RPMI8226 (cell line): Measurements from ENCODE around the gene DSP.
A peak's percentile ranks its signal among the peaks of the same experiment; 100 is the strongest.

Experiments used
- DNase-seq: peaks from one replicate; pipeline ENCODE4 v3.0.0-alpha.2; 2015

Gene DSP

DNA sequence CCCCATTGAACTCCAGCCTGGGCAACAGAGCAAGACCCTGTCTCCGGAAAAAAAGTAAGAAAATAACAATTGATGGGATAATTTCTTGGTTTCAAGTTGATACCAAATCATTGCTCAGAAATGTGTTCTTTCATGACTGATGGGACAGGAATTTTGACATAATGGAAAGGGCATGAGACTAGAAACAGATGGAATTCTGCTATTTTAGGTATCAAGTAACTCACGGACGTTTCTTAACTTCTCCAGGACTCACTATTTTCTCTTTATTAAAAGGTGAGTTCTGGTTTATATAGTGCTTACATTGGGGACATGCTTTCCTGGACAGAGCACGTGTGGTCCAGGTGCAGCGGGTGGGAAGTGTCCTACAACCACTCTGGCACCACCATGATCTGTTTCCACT, 6.0 kb upstream of the DSP start:
- DNase-seq: no peak

DNA sequence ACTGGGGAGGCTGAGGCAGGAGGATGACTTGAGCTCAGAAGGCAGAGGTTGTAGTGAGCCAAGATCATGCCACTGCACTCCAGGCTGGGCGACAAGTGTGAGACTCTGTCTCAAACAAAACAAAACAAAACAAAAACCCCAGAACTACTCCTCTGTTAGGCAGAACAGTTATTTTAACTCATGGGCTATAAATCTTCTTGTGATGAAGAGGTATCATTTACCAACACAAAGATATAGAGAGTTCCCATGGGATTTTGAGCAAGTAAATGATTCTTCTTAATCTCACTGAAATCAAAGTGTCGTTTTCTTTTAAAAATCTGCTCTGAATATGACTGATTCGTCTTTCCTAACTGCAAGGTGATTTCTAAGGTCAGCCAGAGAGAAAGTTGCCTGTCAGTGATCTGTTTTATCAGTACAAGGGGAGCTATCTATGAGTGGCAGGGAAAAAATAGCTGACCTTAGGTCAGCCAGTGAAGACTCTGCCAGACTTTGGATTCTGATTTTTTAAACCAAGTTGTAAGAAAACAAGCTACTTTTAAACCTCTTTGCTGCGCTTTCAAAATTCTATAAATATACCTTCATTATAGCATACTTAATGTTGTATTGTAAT, 3.8 kb upstream of the DSP start:
- DNase-seq: no peak

DNA sequence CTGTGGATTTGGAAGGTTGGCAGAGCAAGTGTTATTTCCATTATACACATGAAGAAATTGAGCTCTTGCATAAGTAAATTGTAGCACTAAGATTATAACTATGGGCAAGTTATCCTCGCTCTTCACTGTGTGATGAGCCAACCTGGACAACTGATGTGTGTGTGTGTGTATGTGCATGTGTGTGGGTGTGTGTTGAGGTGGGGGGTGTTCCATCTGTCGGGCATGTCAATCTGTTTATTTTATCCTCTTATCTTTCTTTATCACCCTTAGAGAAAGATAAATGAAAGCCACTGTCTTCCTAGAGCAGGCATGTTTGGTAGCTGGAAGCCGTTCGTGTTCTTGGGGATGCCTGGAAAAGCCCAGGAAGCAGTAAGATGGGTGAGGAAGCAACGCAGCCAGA, 3.0 kb upstream of the DSP start:
- DNase-seq: no peak

DNA sequence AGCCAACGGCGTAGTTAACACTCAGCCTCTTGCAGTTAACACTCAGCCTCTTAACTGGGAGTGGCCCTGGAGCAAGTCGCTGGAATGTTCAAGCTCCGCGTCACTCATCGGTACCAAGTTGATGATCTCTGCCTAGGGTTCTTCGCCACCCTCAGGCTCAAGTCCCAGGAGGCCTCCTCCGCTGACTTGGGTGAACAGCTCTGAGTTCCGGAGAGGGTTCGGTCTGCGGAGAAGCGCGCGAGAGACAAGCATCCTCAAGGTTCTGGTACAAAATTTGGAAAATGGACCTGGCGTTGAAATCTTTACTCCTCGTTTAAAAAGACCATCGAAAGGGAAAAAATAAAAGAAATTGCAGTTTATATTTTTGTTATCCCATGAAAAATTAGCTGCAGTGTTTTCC, 876 bp upstream of the DSP start:
- DNase-seq: no peak

DNA sequence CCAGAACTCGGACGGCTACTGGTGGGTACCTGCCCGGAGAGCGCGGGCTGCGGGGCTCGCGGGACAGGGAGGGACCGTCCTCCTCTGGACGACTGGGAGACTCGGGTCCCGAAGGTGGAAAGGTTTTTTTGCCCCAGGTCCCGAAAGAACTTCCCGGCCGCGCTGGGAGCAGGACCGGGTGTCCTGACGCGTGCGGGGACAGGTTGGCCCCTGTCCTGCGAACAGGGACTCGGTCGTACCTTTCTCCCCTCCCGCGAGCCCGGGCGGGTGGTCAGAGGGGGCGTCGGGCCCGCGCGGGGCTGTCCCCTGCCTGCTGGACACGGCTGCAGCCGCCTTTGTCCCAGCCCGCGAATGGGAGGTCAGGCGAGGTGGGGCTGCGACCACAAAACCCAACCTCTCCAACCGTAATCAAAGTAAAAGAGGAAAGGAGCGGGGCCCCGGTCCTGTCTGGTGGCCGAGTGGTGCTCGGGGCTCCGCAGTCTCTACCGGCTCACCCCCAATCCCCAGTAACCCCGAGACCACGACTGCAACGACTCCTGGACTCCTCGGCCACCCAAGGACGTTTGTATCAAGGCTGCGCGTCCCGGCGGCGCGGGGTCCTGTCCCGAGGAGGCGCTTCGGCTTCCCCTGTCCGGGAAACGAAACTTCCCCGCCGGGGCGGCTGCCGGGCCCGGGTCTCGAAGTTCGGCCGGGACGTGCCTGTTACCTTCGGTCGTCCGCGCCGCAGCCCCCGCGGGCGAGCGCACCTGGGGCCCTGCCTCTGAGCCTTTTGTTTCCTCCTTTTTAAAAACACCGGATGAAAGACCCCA, 798 bp downstream of the DSP start:
- peak; percentile 45 for DNase-seq

DNA sequence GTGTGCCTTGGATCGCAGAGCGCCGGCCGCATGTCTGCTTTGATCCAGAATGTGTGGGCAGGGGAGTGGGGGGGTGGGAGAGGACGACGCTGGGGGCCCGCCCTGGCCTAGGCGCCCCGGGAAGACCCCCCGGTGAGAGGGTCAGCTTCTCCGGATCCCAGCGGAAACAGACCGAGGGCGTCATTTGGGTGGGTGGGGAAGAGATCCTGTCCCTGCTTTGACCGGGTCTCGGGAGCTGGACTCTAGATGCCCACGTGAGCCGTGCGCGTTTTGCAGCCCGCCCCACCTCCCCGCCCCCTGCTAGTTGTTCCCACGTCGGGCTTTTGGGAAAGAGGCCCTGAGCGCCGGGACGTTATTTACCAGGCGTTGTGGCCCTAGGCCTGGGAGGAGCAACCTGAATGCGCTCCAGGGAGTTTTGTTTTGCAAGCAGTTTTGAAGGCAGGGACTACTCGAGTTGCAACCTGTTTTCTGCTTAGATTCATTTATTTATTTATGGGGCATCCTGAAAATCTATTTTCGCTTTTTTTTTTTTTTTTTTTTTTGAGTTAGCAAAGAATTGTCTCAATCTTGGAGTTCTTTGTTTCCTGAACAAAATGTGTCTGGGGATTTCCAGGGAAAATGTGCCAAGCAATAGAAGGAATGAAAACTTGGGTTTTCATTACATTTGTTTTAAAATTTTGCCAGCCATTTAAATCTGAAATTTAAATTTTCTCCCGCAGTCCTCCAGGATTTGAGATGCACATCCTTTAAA, 1.6 kb downstream of the DSP start:
- peak; percentile 80 for DNase-seq

DNA sequence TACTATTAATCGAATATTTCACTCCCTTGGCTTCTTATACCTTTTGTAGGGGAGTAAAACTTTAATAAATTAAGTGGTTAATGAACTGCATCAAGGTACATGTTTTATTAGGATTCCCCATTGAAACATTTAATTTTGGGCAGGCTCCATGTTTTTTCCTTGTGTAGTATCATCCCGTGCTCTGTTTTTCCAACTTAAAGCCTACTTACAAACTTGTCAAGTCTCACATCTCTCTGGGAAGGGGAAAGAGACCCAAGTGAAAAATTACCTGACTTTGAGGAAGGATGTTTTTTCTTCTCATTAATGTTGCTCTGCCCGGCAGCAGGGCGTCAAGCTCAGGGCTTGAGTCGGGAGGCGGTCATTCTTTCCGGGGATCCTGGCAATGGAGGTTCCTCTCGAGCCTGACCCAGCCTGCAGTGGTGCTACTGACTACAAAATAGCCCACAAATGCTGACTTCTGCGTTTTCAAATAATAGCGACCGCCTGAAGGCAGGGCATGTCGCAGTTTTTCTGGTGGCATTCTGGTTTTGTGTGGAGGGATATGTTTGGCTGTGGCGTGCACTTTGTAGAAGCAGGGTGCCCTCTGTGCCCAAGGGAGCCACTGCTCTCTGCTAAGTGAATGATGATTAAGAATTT, 2.4 kb downstream of the DSP start:
- DNase-seq: peak; percentile 78

DNA sequence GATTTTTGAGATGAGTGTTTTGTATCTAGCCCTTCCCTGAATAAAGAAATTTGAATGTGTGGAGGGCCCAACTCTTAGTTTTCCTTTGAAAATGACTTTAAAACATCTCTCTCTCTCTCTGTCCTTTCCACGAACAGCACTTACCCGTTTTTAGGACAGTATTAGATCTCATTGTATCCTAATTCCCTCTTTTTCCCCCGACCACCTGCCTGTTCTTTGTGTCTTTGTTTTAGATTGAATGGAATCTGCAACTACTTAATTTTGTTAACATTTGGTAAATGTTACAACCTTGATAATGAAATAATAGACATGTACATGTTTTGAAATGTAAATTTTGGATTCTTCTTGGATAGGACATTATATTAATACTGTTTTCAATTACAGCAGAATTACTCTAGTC, 3.1 kb downstream of the DSP start:
- DNase-seq: no peak

DNA sequence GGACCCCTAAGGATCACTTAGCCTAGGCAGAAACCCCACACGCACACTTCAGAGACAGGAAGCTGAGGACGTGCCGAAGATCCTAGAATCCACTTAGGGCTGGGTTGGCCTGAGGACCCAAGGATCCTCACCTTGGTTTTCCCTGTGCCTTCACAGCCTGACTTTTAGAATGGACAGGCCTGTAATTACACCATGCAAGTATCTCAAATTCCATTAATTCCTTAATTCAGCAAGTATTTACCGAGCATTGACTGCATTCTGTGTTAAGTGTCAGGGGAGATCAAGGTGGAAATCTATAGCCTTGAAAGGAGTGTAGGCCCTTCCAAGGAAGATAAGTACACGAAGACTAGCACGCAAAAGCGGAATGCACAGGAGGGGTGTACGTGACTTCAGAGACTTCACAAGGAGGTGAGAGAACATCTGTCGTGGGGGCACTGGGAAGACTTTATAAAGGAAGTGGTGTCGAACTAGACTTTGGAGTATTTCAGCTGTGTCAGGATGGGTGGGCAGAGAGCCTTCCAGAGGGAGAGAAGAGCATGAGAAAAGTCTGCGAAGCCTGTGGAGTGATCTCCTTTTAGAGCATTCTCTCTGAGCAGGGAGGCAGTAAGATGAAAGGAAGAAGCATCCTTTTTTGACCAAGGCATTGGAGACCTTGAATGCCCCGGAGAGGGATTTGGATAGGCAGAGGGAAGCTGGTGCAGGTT, 4.0 kb downstream of the DSP start:
- no peak for DNase-seq

DNA sequence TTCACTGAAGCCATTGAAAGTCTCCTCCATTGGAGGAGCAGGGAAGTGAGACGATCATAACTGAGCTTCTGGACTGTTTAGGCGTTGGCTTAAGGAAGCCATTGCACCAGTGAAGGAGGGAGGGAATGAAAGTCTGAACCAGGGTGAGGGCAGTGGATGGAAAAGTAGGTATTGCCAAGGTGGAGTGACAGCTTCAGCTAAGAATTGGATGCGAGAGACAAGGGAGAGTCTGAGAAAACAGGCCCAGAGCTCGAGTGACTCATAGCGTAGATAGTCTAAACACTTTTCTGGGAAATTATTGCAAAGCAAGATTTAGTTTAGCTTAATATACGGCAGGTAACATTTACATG, 4.5 kb downstream of the DSP start:
- no peak for DNase-seq

DNA sequence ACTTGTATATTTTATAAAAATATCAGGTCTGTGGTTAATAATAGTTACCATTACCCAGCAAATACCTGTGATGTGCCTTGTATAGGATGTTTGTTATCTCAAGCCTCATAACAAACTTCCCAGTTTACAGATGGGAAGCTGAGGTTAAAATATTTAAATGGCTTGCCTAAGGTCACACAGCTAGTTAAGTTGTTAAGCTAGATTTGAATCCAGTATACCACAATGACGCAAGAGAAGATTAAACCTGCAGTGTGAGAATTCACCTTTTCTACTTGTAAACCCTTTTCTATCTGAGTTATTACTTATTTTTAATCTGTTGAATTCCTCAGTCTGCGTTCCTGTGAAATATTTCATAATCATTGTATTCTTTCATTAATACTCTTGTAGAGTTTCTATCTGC, 4.9 kb downstream of the DSP start:
- no peak for DNase-seq

DNA sequence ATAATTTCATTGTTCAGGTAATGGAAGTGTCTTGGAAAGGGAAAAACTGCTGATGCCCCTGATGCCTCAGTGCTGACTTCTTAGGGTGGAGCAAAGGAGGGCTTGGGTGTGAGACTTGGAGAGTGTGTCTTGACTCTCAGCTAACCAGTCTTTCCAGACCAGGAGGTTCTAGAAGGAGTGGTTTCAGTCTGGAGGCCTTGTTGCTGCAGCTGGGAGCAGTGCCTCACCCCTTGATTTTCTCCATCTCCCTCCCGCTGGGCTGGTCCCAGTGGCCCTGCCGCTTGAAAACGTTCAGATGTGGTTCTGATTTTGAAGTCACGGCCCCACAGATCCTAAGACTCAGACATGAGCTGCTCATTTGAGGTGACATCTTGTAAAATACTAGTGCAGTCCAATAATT, 5.4 kb downstream of the DSP start:
- DNase-seq: no peak

DNA sequence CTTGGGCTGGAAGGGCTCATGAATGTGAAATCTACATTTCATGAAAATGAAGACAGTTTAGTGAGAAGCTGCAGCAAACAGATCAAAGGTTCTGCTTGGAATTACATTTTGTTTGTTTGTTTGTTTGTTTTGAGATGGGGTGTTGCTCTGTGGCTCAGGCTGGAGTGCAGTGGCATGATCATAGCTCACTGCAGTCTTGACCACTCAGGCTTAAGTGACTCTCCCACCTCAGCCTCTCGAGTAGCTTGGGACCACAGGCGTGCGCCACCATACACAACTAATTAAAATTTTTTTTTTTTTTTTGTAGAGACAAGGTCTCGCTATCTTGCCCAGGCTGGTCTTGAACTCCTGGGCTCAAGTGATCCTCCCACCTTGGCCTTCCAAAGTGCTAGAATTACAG, 5.8 kb downstream of the DSP start:
- no peak for DNase-seq

DNA sequence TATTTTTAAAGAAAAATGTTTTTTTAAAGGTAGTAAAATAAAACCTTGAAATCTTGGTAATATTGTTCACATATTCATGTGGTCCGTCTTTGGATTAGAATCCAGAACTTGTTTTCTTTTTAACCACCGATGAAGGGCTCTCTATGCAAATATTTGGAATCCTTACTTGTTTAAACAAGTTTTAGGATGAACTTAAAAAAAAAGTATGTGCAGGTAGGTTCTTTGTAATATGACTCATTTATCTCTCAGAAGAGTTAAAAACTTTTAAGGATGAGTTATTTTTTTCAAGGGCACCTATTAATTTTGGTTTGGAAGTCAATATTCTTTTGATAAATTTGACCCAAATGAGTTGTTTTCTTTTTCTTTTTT, 8.9 kb downstream of the DSP start:
- DNase-seq: no peak

DNA sequence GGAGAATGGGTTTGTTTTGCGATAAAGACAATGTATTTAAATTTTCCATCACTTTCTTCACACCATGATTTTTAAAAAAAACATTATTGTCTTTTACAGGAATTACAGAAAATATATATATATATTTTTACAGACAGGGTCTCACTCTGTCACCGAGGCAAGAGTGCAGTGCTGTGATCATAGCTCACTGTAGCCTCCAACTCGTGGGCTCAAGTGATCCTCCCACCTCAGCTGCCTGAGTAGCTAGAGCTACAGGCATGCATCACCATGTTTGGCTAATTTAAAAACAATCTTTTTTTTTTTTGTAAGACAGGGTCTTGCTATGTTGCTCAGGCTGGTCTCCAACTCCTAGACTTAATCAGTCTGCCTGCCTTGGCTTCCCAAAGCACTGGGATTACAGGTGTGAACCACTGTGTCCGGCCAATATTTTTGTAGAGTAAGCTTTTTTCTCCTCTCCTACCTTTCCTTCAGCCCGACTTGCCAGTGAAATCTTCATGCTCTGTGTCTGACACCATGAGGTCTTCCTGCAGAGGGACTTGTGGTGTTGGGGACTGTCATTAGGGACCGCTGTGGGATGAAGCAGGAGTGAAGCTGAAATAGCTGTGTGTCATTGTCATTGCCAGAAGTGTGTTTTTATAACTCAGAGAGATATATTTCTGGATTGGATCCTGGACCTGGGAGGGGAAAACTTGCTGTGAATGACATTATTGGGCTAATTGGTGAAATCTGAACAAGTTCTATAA, 13.2 kb downstream of the DSP start:
- DNase-seq: peak; percentile 35

DNA sequence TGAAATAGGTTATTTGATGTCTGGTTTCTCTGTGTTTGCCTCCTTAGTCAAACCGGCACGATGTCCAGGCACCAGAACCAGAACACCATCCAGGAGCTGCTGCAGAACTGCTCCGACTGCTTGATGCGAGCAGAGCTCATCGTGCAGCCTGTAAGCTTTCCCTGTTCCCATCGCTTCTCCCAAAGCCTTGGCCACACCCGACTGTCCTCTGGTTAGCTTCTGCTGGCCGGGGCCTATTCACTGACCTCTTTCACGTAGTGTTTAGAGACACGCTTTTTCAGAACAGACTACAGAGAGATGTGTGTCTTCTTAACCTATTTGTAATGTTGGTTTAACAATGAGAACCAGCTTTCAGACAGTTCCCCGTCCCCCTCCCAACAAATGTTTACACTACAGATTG, 14.2 kb downstream of the DSP start:
- no peak for DNase-seq

DNA sequence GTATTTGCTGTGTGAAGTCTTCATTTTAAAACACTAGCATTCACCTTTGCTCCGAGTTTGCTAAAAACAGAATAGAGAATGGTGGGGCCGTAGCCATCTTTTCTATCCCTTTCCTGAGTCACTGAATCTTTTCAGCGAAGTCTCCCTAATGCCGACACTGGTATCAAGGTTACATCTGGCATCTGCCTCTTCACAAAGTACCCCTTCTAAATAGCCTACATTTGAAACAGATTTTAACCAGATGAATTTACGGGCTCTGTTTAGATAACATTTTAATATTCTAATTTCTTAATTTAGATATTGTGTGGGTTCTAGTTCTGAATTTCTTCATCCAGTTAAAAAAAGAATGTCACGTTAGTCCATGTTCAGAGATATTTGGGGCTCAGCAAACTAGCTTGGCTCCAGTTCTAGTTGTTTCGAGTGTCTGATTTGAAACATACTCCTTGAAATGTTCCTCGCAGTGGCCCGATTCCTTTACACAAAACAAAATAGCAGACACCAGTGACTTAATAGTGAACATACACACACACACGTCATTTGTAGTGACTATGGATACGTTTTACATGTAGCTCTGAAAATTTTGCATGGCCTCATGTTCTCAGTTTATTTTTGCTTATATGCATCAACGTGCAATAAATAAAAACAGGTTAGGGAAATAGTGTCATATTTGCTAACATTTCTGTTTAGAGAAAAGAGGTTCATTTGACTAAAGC, 15.1 kb downstream of the DSP start:
- DNase-seq: no peak

DNA sequence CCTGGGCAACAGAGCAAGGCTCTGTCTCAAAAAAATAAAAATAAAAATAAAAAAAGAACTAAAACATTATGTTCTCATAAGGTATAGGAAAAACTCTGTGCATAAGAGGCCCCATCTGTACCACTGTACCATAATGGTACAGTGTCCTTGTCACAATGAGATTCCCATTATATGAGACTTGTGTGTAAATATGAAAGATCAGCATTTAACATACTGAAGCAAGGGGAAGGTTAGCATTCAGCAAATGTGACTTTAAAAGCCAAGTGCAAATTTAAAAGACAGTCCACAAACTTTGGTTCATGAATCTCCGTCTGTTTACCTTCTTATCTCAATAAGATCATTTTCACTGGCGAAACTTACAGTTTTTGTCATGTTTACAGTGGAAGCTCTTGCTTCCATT, 16.2 kb downstream of the DSP start:
- no peak for DNase-seq

DNA sequence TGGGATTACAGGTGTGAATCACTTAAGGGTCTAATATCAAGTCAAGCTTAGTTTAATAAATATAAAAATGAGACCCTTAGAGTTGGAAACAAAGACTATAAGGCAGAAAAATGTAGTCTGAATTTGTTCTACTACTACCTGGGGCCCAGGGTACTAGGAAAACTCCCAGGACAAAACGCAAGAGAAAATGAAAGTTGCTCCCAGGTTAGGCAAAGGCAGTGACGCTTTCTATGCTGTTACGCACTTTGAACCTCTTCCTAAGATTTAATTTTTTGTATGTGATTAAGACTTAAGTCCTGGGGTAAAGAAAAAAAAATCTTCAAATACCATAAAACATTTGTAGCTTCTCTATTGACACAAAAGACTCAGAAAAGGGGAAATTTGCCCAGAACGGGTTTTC, 17.3 kb downstream of the DSP start:
- DNase-seq: no peak

DNA sequence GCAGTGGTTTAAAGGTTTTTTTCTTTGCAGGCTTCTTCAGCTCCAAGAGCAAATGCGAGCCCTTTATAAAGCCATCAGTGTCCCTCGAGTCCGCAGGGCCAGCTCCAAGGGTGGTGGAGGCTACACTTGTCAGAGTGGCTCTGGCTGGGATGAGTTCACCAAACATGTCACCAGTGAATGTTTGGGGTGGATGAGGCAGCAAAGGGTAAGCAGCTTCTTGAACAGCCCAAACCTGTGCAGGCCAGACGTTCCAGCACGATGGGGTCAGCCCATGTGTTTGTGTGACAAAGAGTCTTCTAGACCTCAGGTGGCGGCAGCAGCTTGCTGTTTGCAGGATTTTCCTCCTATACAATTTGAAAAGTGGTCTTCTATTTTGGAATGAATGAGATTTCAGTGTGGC, 17.7 kb downstream of the DSP start:
- no peak for DNase-seq

DNA sequence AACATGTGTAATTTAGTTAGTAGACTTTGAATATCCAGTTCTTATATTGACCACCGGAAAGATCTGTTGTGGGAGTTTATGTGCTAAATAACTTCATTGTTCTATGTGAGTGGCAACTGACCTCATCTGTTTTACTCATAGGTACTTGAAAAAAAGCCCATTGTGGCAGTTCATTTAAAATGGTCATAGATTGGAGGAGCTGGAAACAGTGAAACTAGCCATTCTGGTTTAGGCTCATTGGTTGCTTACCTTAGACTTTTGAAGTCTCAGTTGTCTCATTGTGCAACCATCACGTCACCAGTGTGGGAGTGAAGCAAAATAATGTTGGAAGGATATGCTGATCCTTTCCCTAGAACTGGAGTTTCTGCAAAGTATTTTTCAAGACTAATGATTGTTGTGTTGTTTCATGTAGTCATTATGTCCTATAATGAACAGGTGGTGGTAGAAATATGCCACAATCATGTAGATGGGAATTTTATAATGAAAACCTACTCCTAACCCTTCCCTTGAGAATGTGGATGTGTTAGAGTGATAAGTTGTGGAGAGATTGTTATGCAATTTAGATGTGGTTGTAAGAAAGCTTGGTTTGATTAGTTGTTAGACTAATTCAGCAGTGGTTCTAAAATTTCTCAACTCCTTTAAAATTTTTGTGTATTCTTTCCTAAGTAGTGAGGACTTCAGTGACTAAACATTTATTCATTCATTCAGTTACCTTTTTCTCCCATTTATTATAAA, 18.3 kb downstream of the DSP start:
- DNase-seq: no peak
